DMS 273 treated with DMSO at 0.1 percent for 48 hours (cell line): ENCODE measurements around the gene SPAG16.

ENCODE experiments used
- DNase-seq: peaks from one replicate; lab custom pipeline; 2025; lab: John Stamatoyannopoulos, UW

SPAG16 gene

GRCh38 chr2:214277880-214278279, 993.6 kb downstream of the SPAG16 start:
- no peak for DNase-seq

DNA sequence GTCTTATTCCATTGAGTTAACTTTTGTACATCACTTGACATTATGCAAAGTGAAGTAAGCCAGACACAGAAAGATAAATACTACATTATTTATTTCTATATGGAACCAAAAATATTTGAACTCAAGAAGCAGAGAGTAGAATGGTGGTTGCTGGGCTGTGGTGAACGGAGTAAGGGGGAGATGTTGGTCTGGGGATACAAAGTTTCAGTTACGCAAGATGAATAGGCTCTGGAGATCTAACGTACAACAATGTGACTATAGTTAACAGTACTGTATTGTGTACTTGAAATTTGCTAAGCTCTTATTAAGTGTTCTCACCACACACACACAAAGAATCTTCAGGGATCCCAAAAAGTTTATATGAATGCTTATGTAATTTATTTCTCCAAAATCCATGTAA, 1001.7 kb downstream of the SPAG16 start:
- DNase-seq: no peak

DNA sequence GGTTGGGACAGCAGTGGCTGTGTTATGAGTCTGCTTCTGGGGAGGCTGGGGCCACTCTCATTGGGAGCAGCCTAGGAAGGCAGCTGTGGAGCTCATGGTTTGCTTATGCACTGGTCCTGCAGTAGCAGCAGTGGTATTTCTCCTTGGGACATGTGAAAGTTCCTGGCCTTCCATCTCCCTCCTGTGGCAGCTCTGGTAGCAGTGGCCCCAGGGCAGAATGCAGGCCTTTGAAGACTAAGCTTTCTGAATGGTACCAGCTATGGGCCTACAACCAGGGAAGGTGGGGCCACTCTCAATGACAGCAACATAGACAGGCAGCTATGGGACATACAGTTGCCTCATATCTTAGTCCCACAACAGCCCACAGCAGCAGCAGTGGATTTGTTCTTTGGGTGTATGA, 1009.3 kb downstream of the SPAG16 start:
- no peak for DNase-seq

GRCh38 chr2:214294426-214294825, 1010.2 kb downstream of the SPAG16 start:
- no peak for DNase-seq

- no peak for DNase-seq
These were observed 1013.2 kb downstream of the SPAG16 start for GRCh38 chr2:214297423-214297822.

- DNase-seq: no peak
These were observed 1026.1 kb downstream of the SPAG16 start for GRCh38 chr2:214310319-214310718.

DNA sequence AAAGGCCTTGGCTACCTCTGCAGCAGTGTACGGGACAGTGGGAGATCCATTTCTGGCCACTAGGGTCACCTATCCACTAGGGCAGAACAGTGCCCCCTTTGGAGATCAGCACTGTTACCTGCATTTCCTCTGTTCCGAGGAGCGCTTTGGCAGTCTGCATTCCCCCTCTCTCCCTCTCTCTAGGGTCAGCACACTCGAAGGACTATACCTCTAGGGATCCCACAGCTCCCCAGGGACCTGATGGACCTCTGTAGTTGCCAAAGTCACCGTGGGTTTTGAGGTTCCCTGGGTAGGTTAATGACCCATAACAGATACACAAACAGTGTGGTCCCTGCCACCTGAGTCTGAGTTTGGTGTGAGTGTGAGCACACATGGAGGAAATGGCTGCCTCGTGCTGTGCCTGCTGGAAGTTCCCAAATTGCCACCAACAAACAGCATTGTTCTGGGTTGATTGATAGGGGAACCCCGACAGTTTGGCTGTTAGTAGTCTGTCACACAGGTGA, 1026.8 kb downstream of the SPAG16 start:
- no peak for DNase-seq

DNA sequence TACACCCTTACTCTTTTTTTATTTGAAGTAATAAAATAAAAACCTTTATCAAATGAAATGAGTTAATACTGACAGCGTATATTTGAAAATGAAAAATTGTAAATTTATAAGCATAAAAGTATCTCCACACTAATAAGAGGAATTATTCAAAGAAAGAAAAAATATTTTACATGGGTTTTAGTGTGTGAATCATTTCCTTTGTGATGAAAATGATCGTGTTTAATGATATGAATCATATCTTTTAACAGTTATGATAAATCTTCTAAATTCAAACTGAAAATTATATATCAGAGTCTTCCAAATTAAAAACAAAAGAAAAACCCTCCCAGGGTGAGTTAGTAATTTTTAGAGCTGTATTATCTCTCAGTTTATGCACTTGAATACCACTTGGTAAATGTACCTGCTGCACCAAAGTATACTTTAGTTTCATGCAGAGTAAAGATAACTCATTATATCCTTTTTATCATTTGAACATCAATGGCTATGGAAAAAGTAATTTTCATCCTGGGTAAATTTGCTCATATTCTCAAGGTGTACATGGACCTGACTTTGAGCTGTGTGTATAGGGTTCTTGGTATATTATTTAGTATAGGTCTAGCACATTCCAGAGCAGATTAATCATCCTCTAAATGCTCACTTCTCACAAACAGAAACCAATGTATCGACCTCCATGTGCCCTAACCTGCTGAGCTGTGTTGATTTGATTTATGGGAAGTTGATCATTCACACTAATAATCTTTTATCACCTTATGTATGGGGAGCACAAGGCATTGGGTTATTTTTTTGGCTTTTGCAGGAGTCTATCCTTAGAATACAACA, 1027.9 kb downstream of the SPAG16 start:
- no peak for DNase-seq

- DNase-seq: no peak
These were observed 1031.1 kb downstream of the SPAG16 start for GRCh38 chr2:214315324-214315723.

DNA sequence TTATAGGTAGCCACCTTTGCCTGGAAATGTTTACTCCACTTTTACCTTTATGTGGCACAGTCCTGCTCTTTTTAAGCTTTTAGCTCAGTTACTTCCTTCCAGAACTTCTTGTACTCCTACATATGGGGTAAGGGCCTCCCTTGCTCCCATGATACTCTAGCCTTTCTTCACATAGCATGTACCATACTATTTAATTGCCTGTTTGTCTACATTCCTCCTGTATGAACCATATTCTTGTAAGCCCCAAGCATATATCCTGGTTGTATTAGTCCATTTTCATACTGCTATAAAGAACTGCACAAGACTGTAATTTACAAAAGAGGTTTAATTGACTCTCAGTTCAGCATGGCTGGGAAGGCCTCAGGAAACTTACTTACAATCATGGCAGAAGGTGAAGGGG, 1035.9 kb downstream of the SPAG16 start:
- DNase-seq: no peak

DNA sequence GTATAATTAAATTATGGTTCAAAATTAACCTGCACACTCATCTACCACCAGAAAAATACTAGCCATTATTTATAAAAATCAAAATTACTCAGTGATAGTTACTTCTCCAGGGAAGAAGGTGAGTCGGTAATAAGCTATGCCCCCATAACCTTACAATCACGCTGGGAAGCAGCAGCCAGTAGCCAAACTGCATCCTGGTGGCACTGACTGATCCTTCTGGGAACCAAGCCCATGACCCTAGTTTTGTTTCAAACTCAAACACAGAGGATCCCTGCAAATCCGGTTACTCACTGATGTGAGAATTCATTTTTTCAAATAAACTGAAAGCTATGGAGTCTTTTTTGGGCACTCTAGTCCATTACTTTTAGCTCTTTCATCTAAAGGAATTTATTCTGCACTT, 1038.4 kb downstream of the SPAG16 start:
- DNase-seq: no peak

- no peak for DNase-seq
These were observed 1041.1 kb downstream of the SPAG16 start for GRCh38 chr2:214325404-214325803.

- DNase-seq: no peak
These were observed 1044.7 kb downstream of the SPAG16 start for GRCh38 chr2:214328941-214329340.

DNA sequence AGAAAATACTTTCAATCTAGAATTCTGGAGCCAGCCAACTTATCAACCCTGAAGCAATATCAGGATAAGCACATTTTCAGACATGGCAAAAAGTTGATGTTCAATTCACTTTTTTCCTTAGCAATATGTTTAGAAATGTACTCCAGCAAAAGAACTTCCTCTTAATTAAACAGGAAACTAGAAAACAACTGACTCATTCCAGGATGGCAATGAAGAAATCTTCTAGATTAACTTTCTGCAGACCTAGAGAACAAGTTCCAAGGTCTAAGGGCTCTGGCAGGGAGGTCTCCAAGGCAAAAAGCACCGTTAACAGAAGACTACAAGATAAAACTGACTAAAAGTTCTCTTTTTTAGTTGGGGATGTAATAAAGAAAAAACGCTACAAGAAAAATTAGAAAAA, 1057.4 kb downstream of the SPAG16 start:
- DNase-seq: no peak

GRCh38 chr2:214358506-214358905, 1074.2 kb downstream of the SPAG16 start:
- no peak for DNase-seq

DNA sequence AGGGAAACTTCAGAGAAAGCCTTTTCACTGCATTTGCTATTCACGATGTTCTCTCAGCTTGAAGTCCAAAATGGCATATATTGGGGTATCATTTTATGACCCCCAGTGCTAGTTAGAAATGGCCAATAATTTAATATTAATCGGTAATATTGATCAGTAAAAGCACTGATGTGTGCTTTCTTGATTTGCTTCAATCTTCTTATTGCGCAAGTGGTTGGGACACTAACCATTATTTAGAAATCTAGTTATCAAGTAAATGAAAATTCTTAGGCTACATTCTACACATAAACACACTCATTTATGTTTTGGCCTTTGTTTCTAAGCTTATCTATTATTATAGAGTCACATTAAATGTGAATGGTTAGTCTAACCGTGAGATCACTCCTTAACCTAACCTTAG, 1076.9 kb downstream of the SPAG16 start:
- DNase-seq: no peak

DNA sequence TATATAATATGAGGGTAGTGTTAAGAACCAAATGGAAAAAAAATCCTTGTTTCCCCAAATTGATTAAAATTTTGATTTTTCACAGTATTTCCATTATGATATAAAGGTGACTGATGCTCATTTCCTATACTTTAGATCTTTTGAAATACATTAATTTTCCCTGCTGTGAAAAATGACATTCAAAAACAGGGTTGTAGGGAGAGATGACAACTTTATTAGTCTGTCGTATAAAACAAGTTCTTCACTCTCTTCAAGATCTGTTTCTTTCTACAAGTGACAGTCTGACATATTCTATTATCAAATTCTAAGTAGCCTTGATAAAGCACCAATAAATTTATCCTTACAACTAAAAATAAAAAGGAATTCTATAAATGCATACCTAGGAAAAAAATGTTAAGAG, 1081.3 kb downstream of the SPAG16 start:
- DNase-seq: no peak

GRCh38 chr2:214367171-214367570, 1082.9 kb downstream of the SPAG16 start:
- DNase-seq: no peak

GRCh38 chr2:214376618-214377285, 1092.5 kb downstream of the SPAG16 start:
- no peak for DNase-seq

GRCh38 chr2:214377286-214377624, 1093.0 kb downstream of the SPAG16 start:
- no peak for DNase-seq

DNA sequence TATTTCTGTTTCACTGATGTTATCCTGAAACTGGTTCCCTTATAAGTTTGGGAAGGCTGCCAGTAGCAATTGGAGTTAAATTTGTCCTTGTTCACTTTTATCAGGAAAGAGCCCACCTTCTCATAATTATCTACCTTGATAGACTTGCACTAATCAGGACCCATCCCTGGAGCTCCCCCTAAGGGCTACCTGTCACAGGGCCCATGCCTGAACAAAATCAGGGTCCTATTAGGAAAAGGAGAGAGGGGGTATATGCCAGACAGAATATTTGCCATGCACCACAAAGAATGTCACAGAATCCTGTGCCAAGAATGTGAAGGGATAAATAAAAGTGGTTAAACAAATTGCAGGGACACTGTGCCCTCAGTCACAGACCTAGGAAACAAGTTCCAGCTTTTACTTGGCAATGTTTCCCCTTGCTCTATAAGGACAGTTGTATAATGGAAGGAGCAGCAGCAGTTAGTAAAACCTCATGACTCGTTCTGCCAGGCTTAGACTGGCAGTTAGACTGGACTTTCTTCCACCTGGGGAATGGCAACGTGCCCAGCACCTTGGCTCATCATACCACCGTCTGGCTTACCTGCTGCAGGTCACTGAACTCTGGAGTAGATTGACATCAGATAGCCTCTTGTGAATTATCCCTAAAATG, 1094.3 kb downstream of the SPAG16 start:
- DNase-seq: no peak

- no peak for DNase-seq
These were observed 1095.0 kb downstream of the SPAG16 start for GRCh38 chr2:214379227-214379626.

DNA sequence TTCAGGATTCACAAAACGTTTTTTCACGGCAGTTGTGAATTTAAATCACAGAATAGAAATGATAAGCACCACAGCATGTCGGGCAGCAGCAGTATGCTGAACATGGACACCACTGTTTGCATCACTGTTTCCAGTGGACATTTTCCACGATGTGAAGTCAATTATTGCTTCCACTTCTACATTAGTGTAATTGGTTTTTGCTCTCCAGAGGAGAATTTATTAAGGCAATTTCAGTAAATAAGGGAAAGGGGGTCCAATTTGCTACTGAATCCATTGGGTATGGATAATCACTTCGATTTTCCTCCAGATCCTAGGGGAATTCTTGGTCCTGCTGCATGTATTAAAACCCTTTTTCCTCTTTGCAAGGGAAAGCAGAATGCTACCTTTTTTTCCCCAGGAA, 1096.4 kb downstream of the SPAG16 start:
- no peak for DNase-seq
